H9 (cell line): Measurements from ENCODE around the gene ELF3. TPM values are rescaled to one million over a fixed set of nuclear protein-coding genes. Genes with fewer than 3 reads are reported as not detected.
"Not testable (repeated sequence)": the region's sequence is repeated elsewhere in the genome, so short reads cannot be mapped to it uniquely, and the experiment has no call there.

Experiments
- DNase-seq: peaks from one replicate; pipeline ENCODE4 v3.0.0-alpha.2; 2017
- H2AFZ ChIP-seq: one replicate; pipeline ENCODE4 v1.6.1; 2013; ENCODE audit warnings: mild to moderate bottlenecking, low read length, control low read depth, moderate library complexity
- H2AK5ac ChIP-seq: 2 replicates; pipeline ENCODE4 v1.6.1; 2013; ENCODE audit warnings: low read length, control low read depth, mixed read lengths; ENCODE audit not compliant: insufficient read length
- H2BK120ac ChIP-seq: one replicate; pipeline ENCODE4 v1.6.1; 2013; ENCODE audit warnings: low read depth, mild to moderate bottlenecking, low read length, control low read depth, inconsistent platforms; ENCODE audit not compliant: poor library complexity, severe bottlenecking
- H2BK12ac ChIP-seq: 2 replicates; pipeline ENCODE4 v1.6.1; 2013; ENCODE audit warnings: low read length, control low read depth, mixed read lengths, low read depth; ENCODE audit not compliant: insufficient read length
- H2BK15ac ChIP-seq: 2 replicates; pipeline ENCODE4 v1.6.1; 2013; ENCODE audit warnings: low read depth, low read length, control low read depth
- H2BK20ac ChIP-seq: one replicate; pipeline ENCODE4 v1.6.1; 2013; ENCODE audit warnings: low read depth, mild to moderate bottlenecking, low read length, control low read depth, inconsistent platforms; ENCODE audit not compliant: poor library complexity, severe bottlenecking
- H2BK5ac ChIP-seq: 2 replicates; pipeline ENCODE4 v1.6.1; 2013; ENCODE audit warnings: low read length, control low read depth, mixed read lengths; ENCODE audit not compliant: insufficient read length
- H3K14ac ChIP-seq: 2 replicates; pipeline ENCODE4 v1.6.1; 2013; ENCODE audit warnings: low read length, control low read depth; ENCODE audit not compliant: insufficient read depth
- H3K18ac ChIP-seq: 2 replicates; pipeline ENCODE4 v1.6.1; 2013; ENCODE audit warnings: low read depth, mild to moderate bottlenecking, mixed read lengths, low read length, control low read depth; ENCODE audit not compliant: insufficient read length
- H3K23ac ChIP-seq: 2 replicates; pipeline ENCODE4 v1.6.1; 2013; ENCODE audit warnings: low read length, control low read depth, mixed read lengths, low read depth; ENCODE audit not compliant: insufficient read length
- H3K23me2 ChIP-seq: 2 replicates; pipeline ENCODE4 v1.6.1; 2013; ENCODE audit warnings: low read depth, mild to moderate bottlenecking, mixed read lengths, low read length, control low read depth; ENCODE audit not compliant: insufficient read length, poor library complexity, severe bottlenecking
- H3K27ac ChIP-seq: 2 replicates; pipeline ENCODE4 v1.5.1; 2013; ENCODE audit warnings: low read length, control low read depth, mixed read lengths, low read depth; ENCODE audit not compliant: insufficient read length
- H3K27me3 ChIP-seq: 2 replicates; pipeline ENCODE4 v1.6.1; 2013; ENCODE audit warnings: low read length, control low read depth, inconsistent platforms; ENCODE audit not compliant: insufficient read depth
- H3K4ac ChIP-seq: 2 replicates; pipeline ENCODE4 v1.6.1; 2013; ENCODE audit warnings: low read depth, mild to moderate bottlenecking, control low read depth, inconsistent platforms, low read length, moderate library complexity
- H3K4me1 ChIP-seq: 2 replicates; pipeline ENCODE4 v1.6.1; 2013; ENCODE audit warnings: low read length, control low read depth, inconsistent platforms; ENCODE audit not compliant: insufficient read depth
- H3K4me2 ChIP-seq: 2 replicates; pipeline ENCODE4 v1.6.1; 2013; ENCODE audit warnings: low read length, control low read depth, mixed read lengths; ENCODE audit not compliant: insufficient read length, insufficient read depth
- H3K56ac ChIP-seq: 2 replicates; pipeline ENCODE4 v1.6.1; 2013; ENCODE audit warnings: low read depth, mild to moderate bottlenecking, mixed read lengths, low read length, control low read depth; ENCODE audit not compliant: insufficient read length
- H3K79me1 ChIP-seq: 2 replicates; pipeline ENCODE4 v1.6.1; 2013; ENCODE audit warnings: low read depth, mild to moderate bottlenecking, moderate library complexity, low read length, control low read depth, inconsistent platforms; ENCODE audit not compliant: insufficient read depth, poor library complexity, severe bottlenecking
- H3K79me2 ChIP-seq: 2 replicates; pipeline ENCODE4 v1.6.1; 2013; ENCODE audit warnings: low read length, control low read depth, inconsistent platforms; ENCODE audit not compliant: insufficient read depth
- H3K9ac ChIP-seq: 2 replicates; pipeline ENCODE4 v1.6.1; 2013; ENCODE audit warnings: low read length, control low read depth, mixed read lengths; ENCODE audit not compliant: insufficient read length; ENCODE audit errors: extremely low read depth
- H3K9me3 ChIP-seq: one replicate; pipeline ENCODE4 v1.6.1; 2013; ENCODE audit warnings: low read depth, low read length, inconsistent platforms; ENCODE audit not compliant: control insufficient read depth
- H3T11ph ChIP-seq: one replicate; pipeline ENCODE4 v1.6.1; 2013; ENCODE audit warnings: mild to moderate bottlenecking, low read length, control low read depth, inconsistent platforms
- H4K20me1 ChIP-seq: one replicate; pipeline ENCODE4 v1.6.1; 2013; ENCODE audit not compliant: control insufficient read depth, insufficient read length, insufficient read depth
- H4K5ac ChIP-seq: 2 replicates; pipeline ENCODE4 v1.6.1; 2013; ENCODE audit warnings: low read depth, mild to moderate bottlenecking, mixed read lengths, low read length, control low read depth; ENCODE audit not compliant: insufficient read length
- H4K8ac ChIP-seq: replicated peaks from 2 replicates; pipeline ENCODE4 v1.6.1; 2013; ENCODE audit warnings: low read length, control low read depth, mixed read lengths, low read depth; ENCODE audit not compliant: insufficient read length
- H4K91ac ChIP-seq: 2 replicates; pipeline ENCODE4 v1.6.1; 2013; ENCODE audit warnings: low read depth, mild to moderate bottlenecking, moderate library complexity, mixed read lengths, low read length, control low read depth; ENCODE audit not compliant: insufficient read length
- H3K27ac Mint-ChIP-seq, 3 experiments: 2 replicates in 2 of 3; 3 replicates in 1 of 3; pipeline ENCODE4 v1.8.0; 2020 to 2021; ENCODE audit warnings: mixed read lengths in 3 of 3, mild to moderate bottlenecking in 1 of 3, moderate library complexity in 1 of 3
- H3K27me3 Mint-ChIP-seq: 2 replicates; pipeline ENCODE4 v1.8.0; 2021; ENCODE audit warnings: low read depth, mild to moderate bottlenecking, moderate library complexity, mixed read lengths
- H3K36me3 Mint-ChIP-seq, 3 experiments: 2 replicates in 2 of 3; 3 replicates in 1 of 3; pipeline ENCODE4 v1.8.0; 2020 to 2021; ENCODE audit warnings: low read depth in 3 of 3, mixed read lengths in 3 of 3; ENCODE audit not compliant: insufficient read depth in 1 of 3
- H3K4me1 Mint-ChIP-seq, 2 experiments: 2 replicates each; pipeline ENCODE4 v1.8.0; 2020; ENCODE audit warnings: mixed read lengths in 2 of 2
- H3K4me3 Mint-ChIP-seq, 2 experiments: 2 replicates in 1 of 2; 3 replicates in 1 of 2; pipeline ENCODE4 v1.8.0; 2020 to 2021; ENCODE audit warnings: mild to moderate bottlenecking in 2 of 2, mixed read lengths in 2 of 2, moderate library complexity in 1 of 2
- H3K9me3 Mint-ChIP-seq, 2 experiments: 2 replicates in 1 of 2; 3 replicates in 1 of 2; pipeline ENCODE4 v1.8.0; 2020; ENCODE audit warnings: mild to moderate bottlenecking in 2 of 2, mixed read lengths in 2 of 2, moderate library complexity in 1 of 2
- CTCF ChIP-seq: fragments of 200-600 bp; sonication (generic); conservative IDR thresholded peaks from 3 replicates; pipeline ENCODE4 v1.8.0; 2021; ENCODE audit warnings: antibody characterized with exemption, mild to moderate bottlenecking
- WGBS: extraction: QIAGEN DNeasy Blood & Tissue Kit; methylation state at CpG from one replicate; pipeline ENCODE4 v1.1.7; 2013; ENCODE audit warnings: missing lambda C conversion rate, low lambda C conversion rate, mixed read lengths; ENCODE audit not compliant: insufficient read length; ENCODE audit errors: extremely low coverage; 5-methylcytosine and 5-hydroxymethylcytosine counted together
- total RNA-seq: library from RNA; stranded (reverse); gene quantifications from 2 replicates; pipeline ENCODE4 v1.2.1, GENCODE V29; 2021

ELF3 gene
- total RNA-seq, 1 experiment from 2014 or later = 10.4 TPM

DNA sequence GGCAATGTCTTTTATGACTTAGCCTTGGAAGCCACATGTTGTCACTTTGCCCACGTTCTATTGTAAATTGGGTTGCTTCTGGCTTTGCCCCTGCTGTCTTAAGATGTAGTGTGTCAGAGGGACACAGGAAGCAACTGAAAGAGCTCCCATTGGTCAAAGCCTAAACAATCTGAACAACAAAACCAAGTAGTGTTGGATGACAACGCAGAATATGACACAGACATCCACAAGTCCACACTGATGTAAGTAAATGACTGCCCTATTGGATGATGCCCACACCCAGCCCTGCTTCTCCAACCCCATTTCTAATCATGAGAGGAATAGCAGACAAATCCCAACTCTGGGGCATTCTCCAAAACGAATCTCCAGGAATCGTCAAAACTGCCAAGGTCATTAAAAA, 50.7 kb downstream of the ELF3 start:
- H2AFZ ChIP-seq = no peak overlapping the region
- H3K9me3 ChIP-seq = no peaks in the 10 kb centered on the region
- H3K4ac ChIP-seq = no peak overlapping the region
- no peak overlapping the region for H4K8ac ChIP-seq
- Mint-ChIP-seq H3K36me3 (no peaks in the 10 kb centered on the region), H3K27me3 (no peaks in the 10 kb centered on the region), H3K4me3 (no peak overlapping the region), H3K4me1 (peaks cover 14 to 17% of the 10 kb centered on the region in 2 experiments), H3K27ac (no peak overlapping the region), H3K9me3 (no peaks in the 10 kb centered on the region)
- no peak overlapping the region for H2BK5ac ChIP-seq
- no peaks in the 10 kb centered on the region for H3K79me1 ChIP-seq
- no peaks in the 10 kb centered on the region; the same call in 1 of the 2 replicates for H3K4me1 ChIP-seq
- H2BK20ac ChIP-seq = no peak overlapping the region
- no peak overlapping the region for H3K56ac ChIP-seq
- H4K5ac ChIP-seq = no peak overlapping the region
- H3K14ac ChIP-seq = no peak overlapping the region
- no peak for DNase-seq
- no peak overlapping the region for H2AK5ac ChIP-seq
- H2BK120ac ChIP-seq = no peak overlapping the region
- H4K20me1 ChIP-seq = no peaks in the 10 kb centered on the region
- no peak overlapping the region for H3K4me2 ChIP-seq
- no peaks in the 10 kb centered on the region for H3K27me3 ChIP-seq
- H2BK12ac ChIP-seq = no peak overlapping the region
- H4K91ac ChIP-seq = no peak overlapping the region
- no peak for TF ChIP-seq CTCF
- H3K27ac ChIP-seq = no peak overlapping the region
- H2BK15ac ChIP-seq = no peak overlapping the region
- H3K9ac ChIP-seq = no peak overlapping the region
- no peaks in the 10 kb centered on the region for H3K79me2 ChIP-seq
- no peak overlapping the region for H3K23ac ChIP-seq
- no CpG with 5 or more reads among the region's 4 CpGs for WGBS
- H3K23me2 ChIP-seq = no peaks in the 10 kb centered on the region
- no peak overlapping the region for H3T11ph ChIP-seq
- H3K18ac ChIP-seq = no peak overlapping the region

DNA sequence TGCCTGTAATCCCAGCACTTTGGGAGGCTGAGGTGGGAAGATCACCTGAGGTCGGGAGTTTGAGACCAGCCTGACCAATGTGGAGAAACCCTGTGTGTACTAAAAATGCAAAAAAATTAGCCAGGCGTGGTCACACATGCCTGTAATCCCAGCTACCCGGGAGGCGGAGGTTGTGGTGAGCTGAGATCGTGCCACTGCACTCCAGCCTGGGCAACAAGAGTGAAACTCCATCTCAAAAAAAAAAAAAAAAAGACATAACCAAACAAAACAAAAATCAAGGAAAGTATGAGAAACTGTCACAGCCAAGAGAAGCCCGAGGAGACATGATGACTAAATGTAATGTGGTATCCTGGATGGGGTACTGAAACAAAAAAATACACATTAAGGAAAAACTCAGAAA, 51.4 kb downstream of the ELF3 start:
- H3K9ac ChIP-seq, H2BK20ac ChIP-seq, H3K4me3 Mint-ChIP-seq, H3K79me2 ChIP-seq, H2BK5ac ChIP-seq, H2BK120ac ChIP-seq, H3K18ac ChIP-seq, H3K9me3 Mint-ChIP-seq, H3K27ac Mint-ChIP-seq, H3K23ac ChIP-seq, H4K20me1 ChIP-seq, DNase-seq, H3T11ph ChIP-seq, H3K4me1 ChIP-seq, H4K8ac ChIP-seq, H3K23me2 ChIP-seq, H3K36me3 Mint-ChIP-seq, H4K5ac ChIP-seq, H3K4ac ChIP-seq, H2BK15ac ChIP-seq, H3K27ac ChIP-seq, H3K27me3 ChIP-seq, H3K14ac ChIP-seq, H3K27me3 Mint-ChIP-seq, H2BK12ac ChIP-seq, H4K91ac ChIP-seq, H3K56ac ChIP-seq, H3K79me1 ChIP-seq, H2AK5ac ChIP-seq, H3K9me3 ChIP-seq, H3K4me2 ChIP-seq, H2AFZ ChIP-seq: not testable (repeated sequence)
- H3K4me1 Mint-ChIP-seq = peaks cover 13 to 17% of the 10 kb centered on the region in 2 experiments
- no CpG with 5 or more reads among the region's 6 CpGs for WGBS
